Eye (tissue), 1 donor: ENCODE data around the gene PLXNB2.

Experiments used
- DNase-seq: peaks from one replicate; pipeline ENCODE4 v3.0.0-alpha.2; 2015

The PLXNB2 gene

GRCh38 chr22:50249341-50250248 lies 57.9 kb downstream of the PLXNB2 start:
- no peak for DNase-seq

- no peak for DNase-seq
Measured at GRCh38 chr22:50248196-50249081, 59.0 kb downstream of the PLXNB2 start.

GRCh38 chr22:50247748-50248147 lies 59.7 kb downstream of the PLXNB2 start:
- peak; percentile 42 for DNase-seq

- DNase-seq = no peak
Measured at GRCh38 chr22:50246242-50247175, 60.9 kb downstream of the PLXNB2 start.

GRCh38 chr22:50245214-50246072 lies 62.0 kb downstream of the PLXNB2 start:
- no peak for DNase-seq

- peak; percentile 97 for DNase-seq
Measured at GRCh38 chr22:50244420-50245213, 62.8 kb downstream of the PLXNB2 start, which contains the start of gene TUBGCP6. TSS of gene TUBGCP6 (minus strand) at chr22:50245023. CDS start at chr22:50244459, 564 bp downstream.

- DNase-seq = no peak
Measured at GRCh38 chr22:50243685-50244419, 63.6 kb downstream of the PLXNB2 start.

GRCh38 chr22:50242406-50242949 lies 65.0 kb downstream of the PLXNB2 start:
- no peak for DNase-seq

- DNase-seq = no peak
Measured at GRCh38 chr22:50238755-50239154, 68.7 kb downstream of the PLXNB2 start.

GRCh38 chr22:50236731-50237409 lies 70.6 kb downstream of the PLXNB2 start:
- peak; percentile 52 for DNase-seq

GRCh38 chr22:50233223-50233622 lies 74.2 kb downstream of the PLXNB2 start:
- DNase-seq = no peak

GRCh38 chr22:50232481-50233151 lies 74.8 kb downstream of the PLXNB2 start:
- DNase-seq = no peak

GRCh38 chr22:50229370-50229769 lies 78.1 kb downstream of the PLXNB2 start:
- no peak for DNase-seq

- DNase-seq = no peak
Measured at GRCh38 chr22:50228366-50228765, 79.1 kb downstream of the PLXNB2 start.

GRCh38 chr22:50227579-50228215 lies 79.7 kb downstream of the PLXNB2 start:
- no peak for DNase-seq

GRCh38 chr22:50226875-50227165 lies 80.6 kb downstream of the PLXNB2 start:
- DNase-seq = no peak

- no peak for DNase-seq
Measured at GRCh38 chr22:50226063-50226874, 81.2 kb downstream of the PLXNB2 start.
